SK-N-MC (cell line): ENCODE measurements around the gene TPX2.

Source experiments
- DNase-seq: peaks from one replicate; pipeline ENCODE4 v3.0.0-alpha.2; 2011; ENCODE audit warnings: low read depth, low spot score
- H3K27ac ChIP-seq: fragments of 200-600 bp; sonication (generic); 2 replicates; pipeline ENCODE4 v1.5.1; 2016; ENCODE audit warnings: mixed run types
- H3K36me3 ChIP-seq: fragments of 200-600 bp; sonication (generic); 2 replicates; pipeline ENCODE4 v1.6.1; 2017; ENCODE audit warnings: antibody characterized with exemption, low read length, mixed read lengths; ENCODE audit not compliant: insufficient read depth
- H3K4me3 ChIP-seq: fragments of 200-600 bp; sonication (generic); 2 replicates; pipeline ENCODE4 v1.5.1; 2016
- H3K9ac ChIP-seq: fragments of 200-600 bp; sonication (generic); 2 replicates; pipeline ENCODE4 v1.8.0; 2017; ENCODE audit warnings: mixed run types, mixed read lengths; ENCODE audit not compliant: insufficient read length
- H3K9me3 ChIP-seq: fragments of 200-600 bp; sonication (generic); 2 replicates; pipeline ENCODE4 v1.6.1; 2017; ENCODE audit warnings: low read depth, mild to moderate bottlenecking, antibody characterized with exemption, low read length, moderate library complexity, mixed read lengths
- EZH2 ChIP-seq: fragments of 200-600 bp; sonication (generic); IDR thresholded peaks from one replicate; pipeline ENCODE4 v1.6.1; 2017; ENCODE audit warnings: antibody characterized with exemption
- FOXP2 ChIP-seq: optimal IDR thresholded peaks from 2 replicates; pipeline ENCODE3; 2011; ENCODE audit warnings: mild to moderate bottlenecking, moderate library complexity; ENCODE audit not compliant: insufficient read depth; ENCODE audit errors: extremely low read length, control extremely low read depth
- POLR2AphosphoS5 ChIP-seq: IDR thresholded peaks from 2 replicates; pipeline ENCODE4 v1.6.1; 2012; ENCODE audit warnings: mild to moderate bottlenecking, low read depth, low read length, borderline replicate concordance

TPX2 gene

DNA sequence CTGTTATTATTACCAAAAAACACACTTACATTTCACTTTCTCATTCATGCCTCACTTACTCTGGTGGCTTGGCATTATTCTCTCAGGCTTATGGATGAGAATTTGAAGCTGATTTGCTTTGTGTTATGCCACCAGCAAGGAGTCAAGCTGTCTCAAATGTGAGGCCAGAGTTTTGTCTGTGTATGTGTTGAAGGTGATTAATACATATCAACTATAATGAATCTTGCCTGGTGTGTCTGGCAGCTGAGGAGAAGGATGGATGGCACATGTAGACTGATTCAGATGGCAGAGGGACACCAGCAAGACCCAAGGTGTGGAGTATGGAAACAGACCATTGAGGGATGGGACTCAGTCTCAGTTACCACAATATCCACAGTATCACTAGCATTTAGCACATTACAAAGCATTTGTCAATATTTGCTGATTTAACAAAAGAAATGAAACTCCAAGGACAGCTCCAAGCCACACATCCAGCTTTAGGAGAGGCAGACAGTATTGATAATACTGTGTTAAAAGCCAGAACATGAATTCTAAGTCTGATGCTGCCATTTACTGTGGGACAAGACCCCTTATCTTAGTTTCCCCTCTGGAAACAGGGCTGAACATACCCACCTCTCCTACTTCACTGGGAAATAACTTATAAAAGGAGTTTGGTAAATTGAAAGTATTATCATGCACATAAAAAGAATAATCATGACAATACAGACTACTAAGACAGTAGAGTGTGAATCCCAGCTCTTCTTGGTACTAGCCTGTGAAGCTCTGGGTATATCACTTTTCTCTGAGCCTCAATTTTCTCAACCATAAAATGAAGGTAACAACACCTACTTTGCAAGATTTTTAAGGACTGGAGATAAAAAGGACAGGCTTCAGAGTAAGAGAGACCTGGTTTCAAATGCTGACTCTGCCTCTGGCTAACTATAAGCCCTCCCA lies 27.6 kb upstream of the TPX2 start:
- Histone ChIP-seq H3K36me3 (peaks cover 17% of the 10 kb centered on the region), H3K9ac (no peak overlapping the region), H3K4me3 (no peak overlapping the region), H3K27ac (no peak overlapping the region), H3K9me3 (no peaks in the 10 kb centered on the region)
- DNase-seq: no peak
- no peak for TF ChIP-seq EZH2

DNA sequence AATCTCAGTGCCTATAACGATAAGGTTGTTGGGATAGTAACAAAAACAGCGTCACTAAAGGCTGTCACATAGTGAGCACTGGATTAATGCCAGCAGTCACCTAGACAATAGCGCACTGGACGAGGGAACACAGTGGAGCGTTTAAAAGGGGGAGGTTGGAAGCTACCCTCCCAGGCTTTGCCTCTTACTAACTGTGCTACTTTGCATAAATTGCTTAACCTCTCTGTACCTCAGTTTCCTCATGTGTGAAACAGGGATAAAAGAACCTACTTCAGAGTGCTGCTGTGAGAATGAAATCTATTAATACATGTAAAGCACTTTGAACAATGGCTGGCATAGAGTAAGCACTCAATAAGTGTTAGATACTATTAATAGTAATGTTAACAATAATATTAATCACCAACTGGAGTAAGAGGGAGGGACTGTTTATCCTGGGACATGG lies 27.0 kb upstream of the TPX2 start:
- no peak overlapping the region for H3K9ac ChIP-seq
- no peak overlapping the region for H3K27ac ChIP-seq
- DNase-seq: no peak
- no peaks in the 10 kb centered on the region for H3K9me3 ChIP-seq
- no peak overlapping the region for H3K4me3 ChIP-seq
- no peak for TF ChIP-seq EZH2
- TF ChIP-seq FOXP2: no peak
- TF ChIP-seq POLR2AphosphoS5: no peak
- peaks cover 11% of the 10 kb centered on the region for H3K36me3 ChIP-seq

DNA sequence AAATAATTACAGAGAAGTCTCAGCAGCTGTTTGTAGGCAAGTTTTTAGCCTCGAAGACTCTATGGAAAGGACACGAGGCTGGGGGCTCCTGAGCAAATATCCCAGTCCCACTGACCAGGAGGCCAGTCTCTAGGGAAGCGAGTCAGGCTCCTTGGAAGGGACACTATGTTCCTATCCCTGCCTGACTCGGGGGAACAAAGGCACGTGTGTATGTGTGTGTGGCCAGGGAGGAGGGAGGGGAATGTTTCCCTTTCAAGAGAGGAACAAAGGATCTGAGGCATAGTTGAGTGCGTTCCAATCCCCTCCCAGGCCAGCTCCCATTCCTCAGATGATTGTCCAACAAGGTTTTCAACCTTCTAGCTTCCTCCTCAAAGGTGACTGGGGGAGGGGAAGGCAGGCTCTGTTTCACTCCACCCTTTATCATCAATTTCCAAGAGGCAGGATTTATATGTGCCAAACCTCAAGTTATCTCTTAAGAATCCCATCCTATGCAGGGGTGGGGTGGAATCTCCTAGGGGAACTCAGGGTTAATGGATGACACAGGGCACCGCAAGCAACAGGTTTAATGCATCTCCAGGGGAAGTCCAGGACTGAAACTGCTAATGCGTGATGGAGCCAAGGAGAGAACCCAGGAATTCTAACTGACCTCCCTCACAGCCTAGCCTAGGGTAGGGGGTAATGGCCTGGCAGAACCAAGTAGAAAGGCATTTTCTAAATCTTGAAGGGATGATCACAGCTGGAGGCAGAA lies 26.4 kb upstream of the TPX2 start:
- no peak overlapping the region for H3K9ac ChIP-seq
- peaks cover 8% of the 10 kb centered on the region for H3K36me3 ChIP-seq
- H3K27ac ChIP-seq: 0 out of 2 replicates have a peak overlapping the region, but pooled peaks have one; percentile 29
- no peaks in the 10 kb centered on the region for H3K9me3 ChIP-seq
- DNase-seq: no peak
- TF ChIP-seq FOXP2: no peak
- no peak for TF ChIP-seq EZH2
- no peak for TF ChIP-seq POLR2AphosphoS5
- peak overlapping the region; percentile 18; the same call in 1 of the 2 replicates for H3K4me3 ChIP-seq

DNA sequence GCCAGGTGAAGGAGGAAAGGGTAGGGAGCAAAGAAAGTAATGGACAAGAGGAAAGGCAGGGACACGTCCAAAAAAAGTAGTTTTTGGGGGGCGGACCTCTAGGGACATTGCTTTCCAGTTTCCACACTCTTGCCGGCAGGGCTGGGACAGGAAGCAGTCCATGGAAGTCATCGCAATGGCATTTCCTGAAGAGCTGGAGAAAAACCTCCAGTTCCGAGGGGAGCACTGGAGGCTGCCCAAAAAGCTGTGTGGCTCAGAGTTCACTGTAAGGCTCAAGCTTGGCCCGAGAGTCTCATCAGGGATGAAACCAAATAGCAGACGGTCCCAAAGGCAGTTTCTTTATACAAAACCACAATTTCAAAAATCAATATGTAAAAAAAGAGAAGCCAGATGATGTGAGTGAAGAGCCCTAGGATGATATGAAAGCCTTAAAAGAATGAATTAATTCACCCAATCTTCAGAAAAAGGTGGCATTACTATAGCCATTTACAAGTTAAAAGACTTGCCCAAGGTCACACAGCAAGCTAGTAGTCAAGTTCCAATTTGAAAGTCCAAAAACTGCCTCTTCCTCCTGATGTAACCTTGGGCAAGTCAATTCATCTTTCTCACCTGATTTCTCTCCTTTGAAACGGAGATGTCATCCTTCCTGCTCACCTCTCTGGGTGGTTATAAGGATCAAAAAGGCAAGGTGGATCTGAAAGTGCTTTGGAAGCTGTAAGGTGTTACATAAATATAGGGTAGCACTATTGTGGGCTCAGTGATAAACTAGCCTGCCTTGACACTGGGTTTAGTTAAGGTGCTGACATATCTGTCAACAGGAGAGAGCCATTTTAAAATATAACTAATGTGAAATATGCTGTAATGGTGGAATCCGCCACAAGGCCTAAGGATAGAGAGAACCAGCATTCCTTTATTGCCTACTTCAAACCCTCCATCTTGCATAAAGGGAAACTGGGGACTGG lies 25.5 kb upstream of the TPX2 start:
- peaks cover 8% of the 10 kb centered on the region for H3K36me3 ChIP-seq
- H3K27ac ChIP-seq: peak overlapping the region; percentile 29; the same call in 1 of the 2 replicates
- no peaks in the 10 kb centered on the region for H3K9me3 ChIP-seq
- H3K4me3 ChIP-seq: peak overlapping the region; percentile 18; the same call in 1 of the 2 replicates
- TF ChIP-seq EZH2 (no peak), POLR2AphosphoS5 (no peak), FOXP2 (no peak)
- H3K9ac ChIP-seq: no peak overlapping the region
- DNase-seq: no peak

DNA sequence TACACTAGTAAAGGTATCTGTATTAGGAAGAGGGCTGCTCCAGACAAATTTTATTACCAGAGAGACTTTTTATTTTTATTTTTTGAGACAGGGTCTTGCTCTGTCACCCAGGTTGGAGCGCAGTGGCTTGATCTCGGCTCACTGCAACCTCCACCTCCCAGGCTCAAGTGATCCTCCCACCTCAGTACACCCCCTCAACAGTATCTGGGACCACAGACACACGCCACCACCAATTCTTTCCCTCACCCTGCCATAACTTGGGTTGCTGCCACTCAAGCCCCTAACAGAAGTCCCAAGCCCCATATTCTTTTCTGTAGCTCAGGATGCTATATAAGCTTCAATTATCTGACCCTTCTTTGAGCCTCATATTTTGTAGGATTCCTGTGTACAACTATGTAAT lies 23.3 kb upstream of the TPX2 start:
- Histone ChIP-seq H3K9me3 (no peaks in the 10 kb centered on the region), H3K36me3 (peaks cover 23% of the 10 kb centered on the region), H3K9ac (no peak overlapping the region), H3K4me3 (no peak overlapping the region), H3K27ac (no peak overlapping the region)
- TF ChIP-seq POLR2AphosphoS5: no peak
- TF ChIP-seq FOXP2: no peak
- TF ChIP-seq EZH2: no peak
- DNase-seq: no peak

DNA sequence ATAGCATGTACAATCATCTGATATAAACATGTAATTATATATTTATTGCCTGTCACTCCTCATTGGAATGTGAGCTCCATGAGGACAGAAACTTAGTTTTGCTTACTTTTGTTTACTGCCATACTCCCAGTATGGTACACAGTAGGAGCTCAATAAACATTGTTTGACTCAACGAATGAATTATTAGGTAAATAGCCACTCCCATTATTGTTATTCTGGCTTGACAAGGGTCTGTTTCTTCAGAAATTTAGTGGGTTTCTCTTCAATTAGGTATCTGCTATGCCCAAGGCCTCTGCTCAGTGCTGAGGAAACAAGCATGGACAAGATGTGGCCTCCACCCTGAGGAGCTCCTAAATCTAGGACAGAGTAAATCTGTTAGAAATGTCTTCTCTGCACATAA lies 22.7 kb upstream of the TPX2 start:
- DNase-seq: no peak
- no peak overlapping the region for H3K27ac ChIP-seq

DNA sequence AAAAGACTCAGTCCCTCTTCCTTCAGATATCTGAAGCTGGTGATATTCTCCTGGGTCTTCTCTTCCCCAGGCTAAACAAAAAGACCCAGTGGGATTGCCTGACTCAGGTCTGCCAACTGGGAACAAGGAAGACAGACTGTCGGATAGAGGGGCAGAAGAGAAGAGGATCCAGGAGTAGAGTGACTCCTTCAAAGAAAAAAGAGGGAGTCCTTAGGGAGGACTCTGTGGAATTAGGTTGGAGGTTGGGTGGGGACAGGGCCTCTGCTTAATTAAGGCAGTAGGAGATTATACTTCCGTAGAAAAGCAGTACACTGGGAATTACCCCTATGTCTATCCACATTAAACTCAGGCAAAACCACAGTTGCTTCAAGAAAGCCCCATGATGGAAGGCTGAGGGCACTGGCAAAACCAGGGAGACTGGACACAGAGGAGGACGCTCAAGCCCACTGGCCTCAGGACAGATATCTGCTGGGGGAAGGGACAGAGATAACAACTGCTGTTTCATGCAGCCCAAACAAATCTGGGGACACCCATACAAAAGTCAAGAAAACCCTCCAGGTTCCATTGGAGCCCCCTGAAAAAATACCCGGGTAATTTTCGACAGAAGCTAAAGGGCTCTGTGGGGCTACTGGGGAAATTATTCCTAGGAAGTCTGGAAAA lies 22.1 kb upstream of the TPX2 start:
- no peak overlapping the region for H3K27ac ChIP-seq

More for the DNA sequence above, 22.7 kb upstream of the TPX2 start:
- peaks cover 29% of the 10 kb centered on the region for H3K36me3 ChIP-seq
- no peak overlapping the region for H3K9ac ChIP-seq
- no peak for TF ChIP-seq FOXP2
- no peak for TF ChIP-seq POLR2AphosphoS5
- no peak for TF ChIP-seq EZH2
- no peaks in the 10 kb centered on the region for H3K9me3 ChIP-seq
- H3K4me3 ChIP-seq: no peak overlapping the region

More for the DNA sequence above, 22.1 kb upstream of the TPX2 start:
- no peak for DNase-seq
- peaks cover 35% of the 10 kb centered on the region for H3K36me3 ChIP-seq
- TF ChIP-seq POLR2AphosphoS5 (no peak), EZH2 (no peak), FOXP2 (no peak)
- no peaks in the 10 kb centered on the region for H3K9me3 ChIP-seq
- no peak overlapping the region for H3K4me3 ChIP-seq
- no peak overlapping the region for H3K9ac ChIP-seq
